ENCODE data around the gene COPA. TPM values are rescaled to one million over a fixed set of nuclear protein-coding genes. Genes with fewer than 3 reads are reported as not detected.
"Not testable (repeated sequence)": the region's sequence is repeated elsewhere in the genome, so short reads cannot be mapped to it uniquely, and the experiment has no call there.

COPA gene
- total and polyA plus RNA-seq, 3 experiments from 2014 or later: 121 to 139 (median 129) TPM

GRCh38 chr1:160293020-160293968 is 49.8 kb downstream of the COPA start:
- Mint-ChIP-seq H3K27me3 (no peaks in the 10 kb centered on the region), H3K4me1 (peaks cover 0 to 6% (median 3%) of the 10 kb centered on the region in 3 donors), H3K9me3 (no peaks in the 10 kb centered on the region), H3K36me3 (peaks cover 4 to 96% (median 42%) of the 10 kb centered on the region in 3 donors), H3K4me3 (no peak overlapping the region), H3K27ac (peak overlapping the region in 3 of 8 donors; percentile 2 to 19 (median 8))
- DNase-seq: no peak
- Histone ChIP-seq H3K27me3 (ENCODE audit: insufficient read depth, low read length, poor library complexity, severe bottlenecking) (no peaks in the 10 kb centered on the region), H3K36me3 (ENCODE audit: insufficient read depth, low read length) (peaks cover 83% of the 10 kb centered on the region), H3K4me1 (ENCODE audit: insufficient read depth, low read length) (peaks cover 5% of the 10 kb centered on the region), H3K4me3 (ENCODE audit: low read length) (no peak overlapping the region), H3K27ac (ENCODE audit: low read depth, low read length) (no peak overlapping the region), H3K9me3 (ENCODE audit: low read length) (no peaks in the 10 kb centered on the region)
- POLR2A ChIA-PET: no interaction called here
- CTCF ChIA-PET: interaction anchor here (1.0 to 7.7 kb wide), 11 partner anchors 9 to 207 kb away, joined by 3 to 80 read pairs (median 16); partner anchors contain the start of gene CASQ1

GRCh38 chr1:160291248-160292220 is 51.5 kb downstream of the COPA start:
- no peak overlapping the region for H3K27ac ChIP-seq (ENCODE audit: low read depth, low read length)
- no peak overlapping the region for H3K4me3 ChIP-seq (ENCODE audit: low read length)
- peaks cover 0 to 6% (median 3%) of the 10 kb centered on the region in 3 donors for H3K4me1 Mint-ChIP-seq
- no peaks in the 10 kb centered on the region for H3K27me3 Mint-ChIP-seq
- H3K4me3 Mint-ChIP-seq: peak overlapping the region in 1 of 7 donors; percentile 32
- peak; percentile 41 to 79 (median 66) for DNase-seq
- H3K27ac Mint-ChIP-seq: peak overlapping the region; percentile 36 to 86 (median 64)
- no peaks in the 10 kb centered on the region for H3K27me3 ChIP-seq (ENCODE audit: insufficient read depth, low read length, poor library complexity, severe bottlenecking)
- H3K36me3 Mint-ChIP-seq: peaks cover 4 to 81% (median 30%) of the 10 kb centered on the region in 3 donors
- no peaks in the 10 kb centered on the region for H3K9me3 Mint-ChIP-seq
- peaks cover 66% of the 10 kb centered on the region for H3K36me3 ChIP-seq (ENCODE audit: insufficient read depth, low read length)
- peaks cover 5% of the 10 kb centered on the region for H3K4me1 ChIP-seq (ENCODE audit: insufficient read depth, low read length)
- CTCF ChIA-PET: interaction anchor here (0.6 to 7.7 kb wide), 51 partner anchors 7 to 383 kb away, joined by 3 to 80 read pairs (median 5); partner anchors contain the start of genes CASQ1, DCAF8, IGSF8 and KCNJ9
- H3K9me3 ChIP-seq (ENCODE audit: low read length): no peaks in the 10 kb centered on the region
- POLR2A ChIA-PET: interaction anchor here (1.2 to 1.6 kb wide), 2 partner anchors 191 to 193 kb away, joined by 3 to 5 read pairs; no protein-coding TSS in a partner anchor

- Histone ChIP-seq H3K4me1 (ENCODE audit: insufficient read depth, low read length) (peaks cover 31% of the 10 kb centered on the region), H3K36me3 (ENCODE audit: insufficient read depth, low read length) (peaks cover 36% of the 10 kb centered on the region)
- H3K9me3 Mint-ChIP-seq; DNase-seq; POLR2A ChIA-PET; H3K27ac ChIP-seq (ENCODE audit: low read depth, low read length); H3K4me3 Mint-ChIP-seq; H3K9me3 ChIP-seq (ENCODE audit: low read length); H3K4me3 ChIP-seq (ENCODE audit: low read length); H3K27me3 ChIP-seq (ENCODE audit: insufficient read depth, low read length, poor library complexity, severe bottlenecking); H3K27me3 Mint-ChIP-seq: not testable (repeated sequence)
- CTCF ChIA-PET: interaction anchor here (0.9 to 7.7 kb wide), 3 partner anchors 10 to 185 kb away, joined by 3 to 80 read pairs (median 71); partner anchors contain the start of gene CASQ1
- Mint-ChIP-seq H3K27ac (peak overlapping the region in 2 of 8 donors; percentile 8 to 30), H3K4me1 (peaks cover 20 to 35% (median 31%) of the 10 kb centered on the region in 3 donors), H3K36me3 (peaks cover 4 to 56% (median 14%) of the 10 kb centered on the region in 3 donors)
Measured at GRCh38 chr1:160287769-160288168, 55.3 kb downstream of the COPA start.

- Mint-ChIP-seq H3K9me3 (no peaks in the 10 kb centered on the region), H3K27ac (peak overlapping the region in 5 of 8 donors; percentile 36 to 86 (median 76)), H3K4me3 (peak overlapping the region; percentile 63 to 99 (median 99)), H3K27me3 (peaks cover 0 to 2% of the 10 kb centered on the region in 2 donors), H3K36me3 (peaks cover 0 to 56% (median 13%) of the 10 kb centered on the region in 3 donors), H3K4me1 (peaks cover 23 to 38% (median 33%) of the 10 kb centered on the region in 3 donors)
- H3K9me3 ChIP-seq (ENCODE audit: low read length): no peaks in the 10 kb centered on the region
- no peaks in the 10 kb centered on the region for H3K27me3 ChIP-seq (ENCODE audit: insufficient read depth, low read length, poor library complexity, severe bottlenecking)
- peaks cover 34% of the 10 kb centered on the region for H3K36me3 ChIP-seq (ENCODE audit: insufficient read depth, low read length)
- peak overlapping the region; percentile 95 for H3K4me3 ChIP-seq (ENCODE audit: low read length)
- H3K4me1 ChIP-seq (ENCODE audit: insufficient read depth, low read length): peaks cover 26% of the 10 kb centered on the region
- no peak overlapping the region for H3K27ac ChIP-seq (ENCODE audit: low read depth, low read length)
- DNase-seq: no peak
- ChIA-PET CTCF (interaction anchor here (0.9 to 2.4 kb wide), 7 partner anchors 11 to 92 kb away, joined by 4 to 8 read pairs (median 5); partner anchors contain the start of gene DCAF8), POLR2A (interaction anchor here (0.8 to 1.9 kb wide), 5 partner anchors 23 to 187 kb away, joined by 4 to 35 read pairs (median 7); partner anchors contain the start of genes DCAF8 and IGSF8)
Measured at GRCh38 chr1:160285506-160285905, 57.5 kb downstream of the COPA start.

GRCh38 chr1:160284782-160285344 is 58.2 kb downstream of the COPA start, which contains the start of gene PEX19:
TSS of gene PEX19 (minus strand) at chr1:160285133. CDS start at chr1:160285124, 9 bp downstream.
- H3K27me3 ChIP-seq (ENCODE audit: insufficient read depth, low read length, poor library complexity, severe bottlenecking): no peaks in the 10 kb centered on the region
- DNase-seq: peak; percentile 88 to 95 (median 90)
- no peaks in the 10 kb centered on the region for H3K9me3 ChIP-seq (ENCODE audit: low read length)
- peaks cover 23 to 38% (median 33%) of the 10 kb centered on the region in 3 donors for H3K4me1 Mint-ChIP-seq
- H3K36me3 ChIP-seq (ENCODE audit: insufficient read depth, low read length): peaks cover 33% of the 10 kb centered on the region
- peaks cover 26% of the 10 kb centered on the region for H3K4me1 ChIP-seq (ENCODE audit: insufficient read depth, low read length)
- H3K27ac Mint-ChIP-seq: peak within 1 kb of the TSS; percentile 86 to 98 (median 96)
- H3K27me3 Mint-ChIP-seq: peaks cover 0 to 2% of the 10 kb centered on the region in 2 donors
- POLR2A ChIA-PET: interaction anchor here (0.6 to 1.9 kb wide), 8 partner anchors 21 to 186 kb away, joined by 3 to 35 read pairs (median 5); partner anchors contain the start of genes DCAF8 and IGSF8
- H3K27ac ChIP-seq (ENCODE audit: low read depth, low read length): peak within 1 kb of the TSS; percentile 76
- H3K4me3 Mint-ChIP-seq: peak within 1 kb of the TSS; percentile 93 to 100 (median 99)
- peaks cover 3 to 56% (median 11%) of the 10 kb centered on the region in 3 donors for H3K36me3 Mint-ChIP-seq
- peak within 1 kb of the TSS; percentile 95 for H3K4me3 ChIP-seq (ENCODE audit: low read length)
- CTCF ChIA-PET: interaction anchor here (0.9 to 2.4 kb wide), 9 partner anchors 7 to 92 kb away, joined by 3 to 8 read pairs (median 4); partner anchors contain the start of gene DCAF8
- H3K9me3 Mint-ChIP-seq: no peaks in the 10 kb centered on the region

- Mint-ChIP-seq H3K27me3 (peaks cover 0 to 2% of the 10 kb centered on the region in 2 donors), H3K36me3 (peaks cover 3 to 56% (median 9%) of the 10 kb centered on the region in 3 donors), H3K4me3 (peak overlapping the region; percentile 93 to 100 (median 99)), H3K9me3 (no peaks in the 10 kb centered on the region), H3K27ac (peak overlapping the region; percentile 86 to 98 (median 96)), H3K4me1 (peaks cover 23 to 38% (median 33%) of the 10 kb centered on the region in 3 donors)
- no peaks in the 10 kb centered on the region for H3K27me3 ChIP-seq (ENCODE audit: insufficient read depth, low read length, poor library complexity, severe bottlenecking)
- POLR2A ChIA-PET: interaction anchor here (0.6 to 1.9 kb wide), 7 partner anchors 20 to 185 kb away, joined by 3 to 35 read pairs (median 6); partner anchors contain the start of genes DCAF8 and IGSF8
- H3K9me3 ChIP-seq (ENCODE audit: low read length): no peaks in the 10 kb centered on the region
- CTCF ChIA-PET: interaction anchor here (0.9 to 2.4 kb wide), 8 partner anchors 8 to 91 kb away, joined by 3 to 8 read pairs (median 4); partner anchors contain the start of gene DCAF8
- peaks cover 33% of the 10 kb centered on the region for H3K36me3 ChIP-seq (ENCODE audit: insufficient read depth, low read length)
- H3K4me1 ChIP-seq (ENCODE audit: insufficient read depth, low read length): peaks cover 26% of the 10 kb centered on the region
- H3K4me3 ChIP-seq (ENCODE audit: low read length): peak overlapping the region; percentile 95
- DNase-seq: peak in 1 of 5 donors; percentile 49
- peak overlapping the region; percentile 76 for H3K27ac ChIP-seq (ENCODE audit: low read depth, low read length)
Measured at GRCh38 chr1:160284220-160284781, 58.7 kb downstream of the COPA start.
